Fibroblast of the aortic adventitia (primary cell): Measurements from ENCODE around the gene CGB5. TPM values are rescaled to one million over a fixed set of nuclear protein-coding genes. Genes with fewer than 3 reads are reported as not detected.
"Not testable (repeated sequence)": the region's sequence is repeated elsewhere in the genome, so short reads cannot be mapped to it uniquely, and the experiment has no call there.

Source experiments
- DNase-seq: peaks from one replicate; pipeline ENCODE4 v3.0.0-alpha.2; 2010; ENCODE audit warnings: low read depth
- H3K4me3 ChIP-seq: 2 replicates; pipeline ENCODE4 v1.5.1; 2011; ENCODE audit warnings: low read depth, mild to moderate bottlenecking, control low read depth, low read length, moderate library complexity
- total RNA-seq: library from RNA; depleted of rRNA; stranded (reverse); fragments of >200 nt; gene quantifications from 2 replicates; pipeline ENCODE4 v1.2.3, GENCODE V29; 2012; ENCODE audit warnings: low replicate concordance
- TF ChIP-seq, protein P1 (sequence below): IDR thresholded peaks from 2 replicates; pipeline ENCODE4 v1.5.1; 2011; ENCODE audit warnings: mild to moderate bottlenecking, low read length, control low read depth, inconsistent platforms; ENCODE audit not compliant: insufficient read depth

CGB5 gene
- total RNA-seq, 1 donor: not detected

DNA sequence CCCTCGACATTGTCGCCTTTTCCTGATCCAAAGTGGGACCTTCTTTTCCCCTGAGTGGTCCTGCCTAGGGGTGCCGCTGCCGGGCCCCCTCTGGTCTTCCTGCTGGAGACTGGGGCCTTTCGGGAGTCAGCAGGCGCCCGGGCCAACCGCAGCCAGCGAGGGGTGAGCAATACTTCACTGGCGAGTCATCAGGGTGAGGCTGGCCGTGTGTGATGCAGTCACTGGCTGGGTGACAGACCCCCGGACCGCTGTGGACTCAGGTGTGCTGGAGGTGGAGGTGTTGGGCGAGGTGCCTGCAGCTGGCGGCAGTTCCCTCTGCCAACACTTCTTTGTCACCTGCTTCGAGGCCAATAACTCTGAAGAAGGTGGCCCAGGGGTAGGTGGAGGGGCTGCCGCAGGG, 1.5 kb upstream of the CGB5 start:
- no peak overlapping the region for H3K4me3 ChIP-seq
- no peak for DNase-seq

DNA sequence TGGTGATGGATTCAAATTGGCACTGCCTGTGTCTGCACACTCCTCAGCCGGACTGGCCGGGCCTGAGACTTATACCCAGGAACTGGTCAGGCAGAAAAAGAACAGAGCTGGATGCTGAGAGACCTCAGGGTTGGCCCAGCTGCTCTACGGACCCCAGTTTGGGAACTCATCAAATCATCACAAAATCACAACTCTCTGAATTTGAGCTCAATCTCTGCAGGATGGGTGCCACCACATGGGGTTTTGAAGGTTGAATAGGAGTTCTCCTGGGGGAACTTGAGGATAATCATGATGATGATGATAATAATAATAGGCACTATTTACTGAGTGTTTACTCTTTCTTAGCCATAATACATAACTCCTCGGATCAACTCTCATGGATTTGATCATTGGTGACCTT, 982 bp upstream of the CGB5 start:
- not testable (repeated sequence) for DNase-seq, H3K4me3 ChIP-seq

More for the DNA sequence above, 1.5 kb upstream of the CGB5 start:
- TF ChIP-seq, protein P1, sequence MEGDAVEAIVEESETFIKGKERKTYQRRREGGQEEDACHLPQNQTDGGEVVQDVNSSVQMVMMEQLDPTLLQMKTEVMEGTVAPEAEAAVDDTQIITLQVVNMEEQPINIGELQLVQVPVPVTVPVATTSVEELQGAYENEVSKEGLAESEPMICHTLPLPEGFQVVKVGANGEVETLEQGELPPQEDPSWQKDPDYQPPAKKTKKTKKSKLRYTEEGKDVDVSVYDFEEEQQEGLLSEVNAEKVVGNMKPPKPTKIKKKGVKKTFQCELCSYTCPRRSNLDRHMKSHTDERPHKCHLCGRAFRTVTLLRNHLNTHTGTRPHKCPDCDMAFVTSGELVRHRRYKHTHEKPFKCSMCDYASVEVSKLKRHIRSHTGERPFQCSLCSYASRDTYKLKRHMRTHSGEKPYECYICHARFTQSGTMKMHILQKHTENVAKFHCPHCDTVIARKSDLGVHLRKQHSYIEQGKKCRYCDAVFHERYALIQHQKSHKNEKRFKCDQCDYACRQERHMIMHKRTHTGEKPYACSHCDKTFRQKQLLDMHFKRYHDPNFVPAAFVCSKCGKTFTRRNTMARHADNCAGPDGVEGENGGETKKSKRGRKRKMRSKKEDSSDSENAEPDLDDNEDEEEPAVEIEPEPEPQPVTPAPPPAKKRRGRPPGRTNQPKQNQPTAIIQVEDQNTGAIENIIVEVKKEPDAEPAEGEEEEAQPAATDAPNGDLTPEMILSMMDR: no peak

DNA sequence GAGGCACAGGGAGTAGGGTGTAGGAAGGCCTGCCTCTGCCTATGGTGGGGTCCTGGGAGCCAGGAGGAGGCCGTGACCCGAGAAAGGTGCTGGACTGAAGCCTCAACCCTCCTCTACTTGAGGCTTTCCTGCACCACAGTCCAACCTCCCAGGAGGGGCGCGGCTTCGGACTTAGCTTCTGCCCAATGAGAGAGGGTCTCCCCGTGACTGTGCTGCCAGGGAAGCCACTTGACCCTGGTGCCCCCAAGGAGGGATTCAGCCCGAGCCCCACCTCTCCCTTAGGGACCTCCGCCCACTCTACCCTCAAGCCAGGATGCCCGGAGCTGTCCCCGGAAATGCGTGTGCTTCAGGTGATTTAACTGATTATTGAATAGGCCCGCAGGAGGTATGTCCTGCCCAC, 5.4 kb downstream of the CGB5 start, which contains the start of gene CGB8:
CGB8 (minus strand) TSS at position 101 of the 400 bp plus-strand sequence. CDS start 372 bp downstream, outside the sequence.
- H3K4me3 ChIP-seq, DNase-seq: not testable (repeated sequence)

DNA sequence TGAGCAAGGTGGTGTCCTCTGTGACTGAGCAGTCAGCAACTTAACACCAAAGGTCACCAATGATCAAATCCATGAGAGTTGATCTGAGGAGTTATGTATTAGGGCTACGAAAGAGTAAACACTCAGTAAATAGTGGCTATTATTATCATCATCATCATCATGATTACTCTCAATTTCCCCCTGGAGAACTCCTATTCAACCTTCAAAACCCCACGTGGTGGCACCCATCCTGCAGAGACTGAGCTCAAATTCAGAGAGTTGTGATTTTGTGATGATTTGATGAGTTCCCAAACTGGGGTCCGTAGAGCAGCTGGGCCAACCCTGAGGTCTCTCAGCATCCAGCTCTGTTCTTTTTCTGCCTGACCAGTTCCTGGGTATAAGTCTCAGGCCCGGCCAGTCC, 6.2 kb downstream of the CGB5 start:
- DNase-seq, H3K4me3 ChIP-seq: not testable (repeated sequence)

DNA sequence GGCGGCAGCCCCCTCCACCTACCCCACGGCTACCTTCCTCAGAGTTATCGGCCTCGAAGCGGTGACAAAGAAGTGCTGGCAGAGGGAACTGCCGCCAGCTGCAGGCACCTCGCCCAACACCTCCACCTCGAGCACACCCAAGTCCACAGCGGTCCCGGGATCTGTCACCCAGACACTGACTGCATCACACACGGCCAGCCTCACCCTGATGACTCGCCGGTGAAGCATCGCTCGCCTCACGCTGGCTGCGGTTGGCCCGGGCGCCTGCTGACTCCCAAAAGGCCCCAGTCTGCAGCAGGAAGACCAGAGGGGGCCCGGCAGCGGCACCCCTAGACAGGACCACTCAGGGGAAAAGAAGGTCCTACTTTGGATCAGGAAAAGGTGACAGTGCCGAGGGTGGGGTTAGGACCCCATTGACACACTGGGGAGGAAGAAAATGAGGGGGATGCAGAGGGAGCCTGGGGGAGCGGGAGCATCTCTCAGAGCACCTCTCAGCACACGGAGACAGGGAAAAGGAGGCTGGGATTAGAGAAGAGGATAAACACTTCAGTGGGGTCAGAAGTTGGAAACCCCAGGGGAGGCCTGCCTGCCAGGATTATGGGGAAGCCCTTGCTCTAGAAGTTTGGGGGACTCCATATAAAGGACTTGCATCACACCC, 6.9 kb downstream of the CGB5 start:
- DNase-seq: peak; percentile 44
- not testable (repeated sequence) for H3K4me3 ChIP-seq

DNA sequence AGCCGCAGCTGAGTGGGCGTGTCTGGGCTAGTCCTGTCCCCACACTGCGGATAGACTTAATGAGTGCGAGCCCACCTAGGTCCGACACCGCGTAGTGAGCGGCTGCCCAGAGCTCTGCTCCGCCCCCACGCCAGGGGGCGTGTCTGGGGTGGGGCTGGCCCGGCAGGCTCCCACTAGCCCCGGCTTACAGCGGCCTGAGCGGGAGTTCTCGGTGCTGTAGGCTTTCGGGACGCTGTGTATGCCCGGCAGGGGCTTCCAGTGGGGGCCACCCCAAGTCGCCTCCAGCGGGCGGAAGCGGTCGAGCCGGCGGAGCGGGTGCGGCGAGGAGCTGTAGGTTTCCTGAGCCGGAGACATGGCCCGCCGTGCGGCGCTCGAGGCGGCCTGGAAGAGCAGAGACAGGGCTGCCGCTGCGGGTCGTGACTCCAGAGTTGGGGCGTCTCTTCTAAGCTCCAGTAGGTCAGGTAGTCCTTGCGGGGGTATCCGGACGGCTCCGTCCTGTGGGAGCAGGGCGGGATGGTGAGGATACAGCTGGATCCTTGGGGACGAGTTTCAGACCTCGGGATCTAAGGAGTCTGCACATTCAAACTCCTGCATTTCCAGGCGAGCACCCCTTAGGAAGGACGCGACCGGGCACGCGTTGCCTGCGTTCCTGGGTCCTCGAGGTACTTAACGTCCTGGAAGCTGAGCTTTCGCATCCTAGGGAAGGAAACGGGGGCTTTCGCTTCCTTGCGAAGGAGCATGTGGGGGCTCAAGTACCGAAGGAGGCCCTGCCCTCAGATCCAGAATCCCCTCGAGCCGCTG, 12.7 kb downstream of the CGB5 start:
- peak; percentile 33 for DNase-seq
- H3K4me3 ChIP-seq: peak overlapping the region; percentile 66
- TF ChIP-seq, protein P1: peak; percentile 31

DNA sequence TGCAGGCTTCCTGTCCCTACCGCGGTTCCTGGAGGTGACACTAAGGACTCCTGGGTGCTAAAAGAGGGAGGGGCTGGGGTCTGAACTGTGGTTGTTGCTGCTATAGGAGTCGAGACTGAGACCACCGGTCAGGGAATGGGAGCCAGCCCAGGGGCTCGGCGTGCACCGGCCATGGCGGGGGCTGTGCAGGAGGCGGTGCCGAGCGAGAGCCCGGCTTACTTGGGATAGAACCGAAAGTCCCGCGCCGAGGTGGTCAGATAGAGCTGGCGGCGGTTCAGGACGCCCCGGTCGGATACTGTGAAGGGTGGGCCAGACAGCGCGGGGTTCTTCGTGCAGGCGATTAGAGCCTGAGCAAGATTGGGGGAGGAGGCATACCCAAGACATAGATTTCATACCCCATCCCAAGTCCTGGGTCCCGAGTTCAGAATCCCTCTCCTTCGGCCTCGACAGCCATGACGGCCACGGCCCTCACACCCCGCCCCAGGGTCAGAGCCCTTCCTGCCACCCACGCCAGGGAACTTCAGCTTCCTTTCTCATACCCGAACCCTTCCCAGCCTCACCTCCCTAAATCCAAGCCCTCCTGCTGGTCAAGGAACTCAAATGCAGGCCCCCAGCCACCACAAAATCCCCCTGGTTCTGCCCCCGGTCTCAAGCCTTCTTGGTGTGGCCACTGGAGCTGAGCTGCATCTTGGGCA, 13.4 kb downstream of the CGB5 start:
- H3K4me3 ChIP-seq: peak overlapping the region; percentile 66
- not testable (repeated sequence) for DNase-seq

DNA sequence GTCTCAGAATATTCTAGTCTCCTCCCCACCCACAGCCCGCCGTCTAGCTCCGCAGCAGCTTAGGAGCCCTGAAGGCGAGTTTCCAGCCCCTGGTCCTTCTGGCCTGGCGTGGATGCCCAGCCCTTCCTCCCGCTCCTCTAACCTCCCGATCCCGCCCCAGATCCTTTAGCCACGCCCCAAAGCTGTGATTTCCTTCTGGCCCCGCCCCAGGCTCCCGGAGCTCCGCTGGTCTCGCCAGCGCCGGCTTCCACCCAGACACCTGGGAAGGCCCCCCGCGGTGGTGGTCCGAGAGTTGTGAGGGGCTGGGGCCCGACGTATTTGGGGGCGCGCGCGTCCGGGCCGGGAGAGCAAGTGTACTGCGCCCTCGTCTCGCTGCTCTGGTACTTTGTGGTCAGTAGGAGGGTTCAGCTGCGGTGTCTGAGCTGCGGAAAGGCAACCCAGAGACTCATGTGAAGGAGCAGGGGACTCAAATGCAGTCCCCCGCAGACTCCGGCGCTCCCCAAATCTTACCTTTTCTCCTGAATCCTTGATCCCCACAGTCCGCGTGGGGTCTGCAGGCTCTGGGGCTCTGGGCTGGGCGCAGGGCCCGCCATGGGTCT, 14.1 kb downstream of the CGB5 start, which contains the start of gene CGB7:
CGB7 (minus strand) TSS at position 114 of the 599 bp plus-strand sequence. CDS start 2,374 bp downstream, outside the sequence.
- peak within 1 kb of the TSS; percentile 66 for H3K4me3 ChIP-seq
- TF ChIP-seq, protein P1: no peak
- DNase-seq: peak; percentile 50

DNA sequence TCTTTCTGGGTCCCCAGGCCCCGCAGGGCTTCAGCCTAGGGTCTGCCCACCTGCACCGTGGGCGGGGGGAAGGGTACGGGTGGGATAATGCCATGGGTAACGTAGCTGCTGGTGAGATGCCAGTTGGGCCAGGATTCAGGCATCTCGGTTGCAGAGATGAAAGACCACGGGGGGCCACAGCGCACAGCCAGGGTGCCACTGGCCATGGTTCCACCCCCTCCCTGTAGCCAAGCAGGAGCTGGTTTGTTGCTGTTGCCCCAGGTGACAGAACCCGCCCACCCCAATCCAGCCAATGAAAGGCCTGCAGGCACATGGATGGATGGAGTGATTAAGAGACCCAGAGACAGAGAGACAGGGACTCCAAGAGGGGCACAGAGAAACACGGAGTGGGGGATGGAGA, 14.9 kb downstream of the CGB5 start:
- H3K4me3 ChIP-seq: no peak overlapping the region
- TF ChIP-seq, protein P1: no peak
- DNase-seq: peak; percentile 31
